K562 (cell line): ENCODE data around the gene GPM6B. TPM values are rescaled to one million over a fixed set of nuclear protein-coding genes. Genes with fewer than 3 reads are reported as not detected.

Experiments
- ADNP ChIP-seq: fragments of 200-800 bp; sonication (Bioruptor generic); IDR thresholded peaks from 2 replicates; pipeline ENCODE4 v1.6.1; 2016; ENCODE audit warnings: missing genetic modification characterization, missing compliant biosample characterization
- ARHGAP35 ChIP-seq: fragments of 450-650 bp; IDR thresholded peaks from 2 replicates; pipeline ENCODE4 v1.6.1; 2018; ENCODE audit not compliant: partially characterized antibody
- CAMTA2 ChIP-seq: fragments of 250-450 bp; sonication (Bioruptor Pico); conservative IDR thresholded peaks from 2 replicates; pipeline ENCODE4 v1.5.1; 2022
- CXXC5 ChIP-seq: fragments of 250-450 bp; sonication (Bioruptor Pico); IDR thresholded peaks from 2 replicates; pipeline ENCODE4 v1.8.0; 2022; ENCODE audit warnings: inconsistent platforms, mild to moderate bottlenecking, moderate library complexity
- GTF2A2 ChIP-seq: IDR thresholded peaks from 2 replicates; pipeline ENCODE4 v1.6.1; 2016; ENCODE audit warnings: mild to moderate bottlenecking, missing genetic modification characterization, missing compliant biosample characterization
- HDAC1 ChIP-seq, 2 experiments: fragments of 450-650 bp; IDR thresholded peaks; 2 replicates each; pipeline ENCODE4 v1.6.1; 2016 to 2017; ENCODE audit warnings: inconsistent platforms in 1 of 2, mild to moderate bottlenecking in 1 of 2, moderate library complexity in 1 of 2
- POLR2AphosphoS2 ChIP-seq: IDR thresholded peaks from 2 replicates; pipeline ENCODE4 v1.6.1; 2012; ENCODE audit warnings: low read length, improper control_type of control experiment
- POLR2B ChIP-seq: fragments of 450-650 bp; IDR thresholded peaks from 2 replicates; pipeline ENCODE4 v1.6.1; 2018; ENCODE audit warnings: low read depth; ENCODE audit not compliant: partially characterized antibody
- RBFOX2 ChIP-seq: fragments of 200-400 bp; formaldehyde crosslinking; IDR thresholded peaks from 2 replicates; pipeline ENCODE4 v1.6.1; 2017; ENCODE audit warnings: low read depth, mild to moderate bottlenecking, low read length, moderate library complexity
- ZNF77 ChIP-seq: fragments of 250-450 bp; sonication (Bioruptor Pico); IDR thresholded peaks from 2 replicates; pipeline ENCODE4 v1.5.0; 2020
- polyA plus RNA-seq, 8 experiments: library from polyadenylated mRNA; depleted of rRNA in 4 of 8; stranded (reverse) in 5 of 8; unstranded in 3 of 8; fragments of >200 nt; fragmentation: Nextera tagmentation in 2 of 8; fragmentation: Illumina TruSeq in 1 of 8; extraction: Ambion mirVana in 2 of 8; extraction: Trizol in 1 of 8; gene quantifications; 2 replicates each; pipeline versions ENCODE4 v1.2.1 to v1.2.3, GENCODE V29; 2011 to 2014; ENCODE audit warnings: inconsistent platforms in 1 of 8, missing spikeins in 1 of 8
- total RNA-seq, 7 experiments: library from RNA; depleted of rRNA in 6 of 7; stranded (reverse); fragments of >200 nt in 6 of 7; fragmentation: Illumina TruSeq in 2 of 7; extraction: Trizol in 2 of 7; gene quantifications; 2 replicates each; pipeline versions ENCODE4 v1.2.1 to v1.2.3, GENCODE V29; 2011 to 2021; ENCODE audit warnings: low replicate concordance in 1 of 7
- TF ChIP-seq, protein P1 (sequence below), 3 experiments: IDR thresholded peaks in 2 of 3; conservative IDR thresholded peaks in 1 of 3; 2 replicates each; pipeline ENCODE4 v1.5.1; 2011 to 2012; ENCODE audit warnings: low read length in 3 of 3, mild to moderate bottlenecking in 3 of 3, control low read depth in 2 of 3, improper control_type of control experiment in 1 of 3, inconsistent platforms in 1 of 3, low read depth in 1 of 3, mixed read lengths in 1 of 3, moderate library complexity in 1 of 3; ENCODE audit not compliant: insufficient read depth in 2 of 3
- TF ChIP-seq, protein P2 (sequence below), 2 experiments: fragments of 450-650 bp in 1 of 2; sonication (generic) in 1 of 2; formaldehyde crosslinking in 1 of 2; IDR thresholded peaks; 2 replicates each; pipeline versions ENCODE4 v1.7.1 to v1.9.0; 2016 to 2022; ENCODE audit warnings: inconsistent platforms in 1 of 2, mild to moderate bottlenecking in 1 of 2, missing genetic modification reagents in 1 of 2
- TF ChIP-seq, protein P3 (sequence below): sonication (generic); IDR thresholded peaks from 2 replicates; pipeline ENCODE4 v1.6.1; 2016

GPM6B gene
- total and polyA plus RNA-seq, 9 of the 15 experiments (the other 6 are each of a cell fraction or from before 2014, with no cell fraction given) = 0.14 to 0.32 TPM; not detected in 7

DNA sequence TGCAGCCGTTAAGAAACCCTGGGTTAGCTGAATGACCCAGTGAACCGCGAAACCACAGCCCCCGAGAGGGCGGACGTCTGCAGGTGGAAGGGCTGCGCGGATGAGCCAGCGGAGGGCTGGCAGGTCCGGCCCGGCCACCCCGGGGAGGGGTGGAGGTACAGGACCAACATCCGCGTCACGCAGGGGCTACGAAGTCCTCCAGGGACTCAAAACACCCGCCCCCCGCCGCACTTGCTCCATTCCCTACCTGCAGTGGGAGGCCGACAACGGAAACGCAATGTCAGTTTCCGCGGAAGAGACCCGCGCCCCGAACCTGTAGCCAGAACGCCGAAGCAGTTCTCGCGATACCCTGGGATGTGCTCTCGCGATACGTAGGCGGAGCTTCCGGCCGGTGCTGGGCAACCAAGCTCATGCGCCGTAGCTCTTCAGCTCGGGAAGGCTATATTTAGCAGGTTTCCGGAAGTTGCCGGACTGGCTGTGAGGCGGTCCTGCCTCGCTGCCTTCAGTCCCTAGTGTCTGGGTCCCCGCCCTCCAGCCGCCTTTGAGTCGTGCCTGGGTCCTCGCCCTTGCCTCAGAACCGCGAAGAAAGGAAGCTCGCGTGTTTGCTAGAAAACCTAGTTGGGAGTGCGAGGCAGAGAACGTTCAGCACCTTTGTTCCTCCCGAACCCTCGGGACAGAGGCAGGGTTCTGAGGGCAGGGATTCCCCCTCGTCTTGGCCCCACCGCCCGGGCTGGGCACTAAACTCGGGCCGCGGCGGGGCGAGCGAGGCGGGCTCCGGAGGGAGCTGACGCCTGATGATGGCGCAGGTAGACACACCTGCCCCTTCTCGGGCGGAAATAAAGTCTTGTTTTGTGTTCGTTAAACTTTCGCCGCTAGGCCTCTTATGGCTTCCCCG lies 82.4 kb downstream of the GPM6B start, which contains the start of the genes OFD1 and TRAPPC2 (continued):
- TF ChIP-seq ZNF77 (CRISPR knock-in tag) = no peak
- 0 out of 2 replicates have a peak, but pooled peaks have one; percentile 43 for TF ChIP-seq ADNP
- peak; percentile 94 for TF ChIP-seq ARHGAP35
- TF ChIP-seq, protein P1, sequence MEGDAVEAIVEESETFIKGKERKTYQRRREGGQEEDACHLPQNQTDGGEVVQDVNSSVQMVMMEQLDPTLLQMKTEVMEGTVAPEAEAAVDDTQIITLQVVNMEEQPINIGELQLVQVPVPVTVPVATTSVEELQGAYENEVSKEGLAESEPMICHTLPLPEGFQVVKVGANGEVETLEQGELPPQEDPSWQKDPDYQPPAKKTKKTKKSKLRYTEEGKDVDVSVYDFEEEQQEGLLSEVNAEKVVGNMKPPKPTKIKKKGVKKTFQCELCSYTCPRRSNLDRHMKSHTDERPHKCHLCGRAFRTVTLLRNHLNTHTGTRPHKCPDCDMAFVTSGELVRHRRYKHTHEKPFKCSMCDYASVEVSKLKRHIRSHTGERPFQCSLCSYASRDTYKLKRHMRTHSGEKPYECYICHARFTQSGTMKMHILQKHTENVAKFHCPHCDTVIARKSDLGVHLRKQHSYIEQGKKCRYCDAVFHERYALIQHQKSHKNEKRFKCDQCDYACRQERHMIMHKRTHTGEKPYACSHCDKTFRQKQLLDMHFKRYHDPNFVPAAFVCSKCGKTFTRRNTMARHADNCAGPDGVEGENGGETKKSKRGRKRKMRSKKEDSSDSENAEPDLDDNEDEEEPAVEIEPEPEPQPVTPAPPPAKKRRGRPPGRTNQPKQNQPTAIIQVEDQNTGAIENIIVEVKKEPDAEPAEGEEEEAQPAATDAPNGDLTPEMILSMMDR (IDR thresholded peaks at IDR 0.05 in 2 of 3, conservative IDR thresholded peaks at IDR 0.05 in 1 of 3; ENCODE audit: insufficient read depth in 2 of 3, low read depth in 1 of 3, low read length in 3 of 3) = peak in 1 of 3 experiments; percentile 30; a peak in 2 of 6 replicates
- TF ChIP-seq, protein P2, sequence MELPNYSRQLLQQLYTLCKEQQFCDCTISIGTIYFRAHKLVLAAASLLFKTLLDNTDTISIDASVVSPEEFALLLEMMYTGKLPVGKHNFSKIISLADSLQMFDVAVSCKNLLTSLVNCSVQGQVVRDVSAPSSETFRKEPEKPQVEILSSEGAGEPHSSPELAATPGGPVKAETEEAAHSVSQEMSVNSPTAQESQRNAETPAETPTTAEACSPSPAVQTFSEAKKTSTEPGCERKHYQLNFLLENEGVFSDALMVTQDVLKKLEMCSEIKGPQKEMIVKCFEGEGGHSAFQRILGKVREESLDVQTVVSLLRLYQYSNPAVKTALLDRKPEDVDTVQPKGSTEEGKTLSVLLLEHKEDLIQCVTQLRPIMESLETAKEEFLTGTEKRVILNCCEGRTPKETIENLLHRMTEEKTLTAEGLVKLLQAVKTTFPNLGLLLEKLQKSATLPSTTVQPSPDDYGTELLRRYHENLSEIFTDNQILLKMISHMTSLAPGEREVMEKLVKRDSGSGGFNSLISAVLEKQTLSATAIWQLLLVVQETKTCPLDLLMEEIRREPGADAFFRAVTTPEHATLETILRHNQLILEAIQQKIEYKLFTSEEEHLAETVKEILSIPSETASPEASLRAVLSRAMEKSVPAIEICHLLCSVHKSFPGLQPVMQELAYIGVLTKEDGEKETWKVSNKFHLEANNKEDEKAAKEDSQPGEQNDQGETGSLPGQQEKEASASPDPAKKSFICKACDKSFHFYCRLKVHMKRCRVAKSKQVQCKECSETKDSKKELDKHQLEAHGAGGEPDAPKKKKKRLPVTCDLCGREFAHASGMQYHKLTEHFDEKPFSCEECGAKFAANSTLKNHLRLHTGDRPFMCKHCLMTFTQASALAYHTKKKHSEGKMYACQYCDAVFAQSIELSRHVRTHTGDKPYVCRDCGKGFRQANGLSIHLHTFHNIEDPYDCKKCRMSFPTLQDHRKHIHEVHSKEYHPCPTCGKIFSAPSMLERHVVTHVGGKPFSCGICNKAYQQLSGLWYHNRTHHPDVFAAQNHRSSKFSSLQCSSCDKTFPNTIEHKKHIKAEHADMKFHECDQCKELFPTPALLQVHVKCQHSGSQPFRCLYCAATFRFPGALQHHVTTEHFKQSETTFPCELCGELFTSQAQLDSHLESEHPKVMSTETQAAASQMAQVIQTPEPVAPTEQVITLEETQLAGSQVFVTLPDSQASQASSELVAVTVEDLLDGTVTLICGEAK (IDR thresholded peaks at IDR 0.05) = peak; percentile 84
- TF ChIP-seq, protein P2 (CRISPR knock-in tag; IDR thresholded peaks at IDR 0.05) = no peak
- peak; percentile 80 for TF ChIP-seq POLR2B
- TF ChIP-seq POLR2AphosphoS2 = peak; percentile 43; the same call in 1 of the 2 replicates
- peak in 1 of 2 experiments; percentile 53; a peak in 2 of 4 replicates for TF ChIP-seq HDAC1 (IDR thresholded peaks at IDR 0.05)
- peak; percentile 96 for TF ChIP-seq RBFOX2
- TF ChIP-seq, protein P3, sequence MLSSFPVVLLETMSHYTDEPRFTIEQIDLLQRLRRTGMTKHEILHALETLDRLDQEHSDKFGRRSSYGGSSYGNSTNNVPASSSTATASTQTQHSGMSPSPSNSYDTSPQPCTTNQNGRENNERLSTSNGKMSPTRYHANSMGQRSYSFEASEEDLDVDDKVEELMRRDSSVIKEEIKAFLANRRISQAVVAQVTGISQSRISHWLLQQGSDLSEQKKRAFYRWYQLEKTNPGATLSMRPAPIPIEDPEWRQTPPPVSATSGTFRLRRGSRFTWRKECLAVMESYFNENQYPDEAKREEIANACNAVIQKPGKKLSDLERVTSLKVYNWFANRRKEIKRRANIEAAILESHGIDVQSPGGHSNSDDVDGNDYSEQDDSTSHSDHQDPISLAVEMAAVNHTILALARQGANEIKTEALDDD = peak; percentile 79
- TF ChIP-seq CXXC5 = peak; percentile 53
- no peak for TF ChIP-seq GTF2A2
- TF ChIP-seq CAMTA2 (CRISPR knock-in tag) = no peak
